HG03439 (cell line): ENCODE results near the gene RASSF7.
"Not testable (repeated sequence)": the region's sequence is repeated elsewhere in the genome, so short reads cannot be mapped to it uniquely, and the experiment has no call there.

Experiments
- ATAC-seq: cut with Tn5 transposase; IDR thresholded peaks from one replicate; pipeline ENCODE4 v1.9.1; 2021; ENCODE audit warnings: mild to moderate bottlenecking, moderate library complexity; ENCODE audit not compliant: unreplicated experiment

Gene RASSF7

GRCh38 chr11:565921-566509 lies 5.2 kb downstream of the RASSF7 start:
- no peak for ATAC-seq

- ATAC-seq = no peak
Measured at GRCh38 chr11:567011-567628, 6.3 kb downstream of the RASSF7 start.

- ATAC-seq = no peak
Measured at GRCh38 chr11:567629-568292, 7.0 kb downstream of the RASSF7 start.

GRCh38 chr11:568306-569157 lies 7.8 kb downstream of the RASSF7 start:
- ATAC-seq = peak; percentile 77

- ATAC-seq = no peak
Measured at GRCh38 chr11:569158-569885, 8.6 kb downstream of the RASSF7 start.

- no peak for ATAC-seq
Measured at GRCh38 chr11:571802-572185, 11.0 kb downstream of the RASSF7 start.

- no peak for ATAC-seq
Measured at GRCh38 chr11:573146-573759, 12.5 kb downstream of the RASSF7 start.

GRCh38 chr11:574031-574570 lies 13.3 kb downstream of the RASSF7 start:
- ATAC-seq = not testable (repeated sequence)

- no peak for ATAC-seq
Measured at GRCh38 chr11:574632-575312, 14.0 kb downstream of the RASSF7 start.

- peak; percentile 34 for ATAC-seq
Measured at GRCh38 chr11:575313-575995, 14.7 kb downstream of the RASSF7 start.

GRCh38 chr11:575996-576768 lies 15.4 kb downstream of the RASSF7 start, which contains the start of gene PHRF1:
PHRF1 (plus strand) TSS chr11:576470; CDS start chr11:581513, 5,043 bp downstream.
- peak; percentile 79 for ATAC-seq

- no peak for ATAC-seq
Measured at GRCh38 chr11:576811-577610, 16.2 kb downstream of the RASSF7 start.

GRCh38 chr11:577611-577894 lies 16.8 kb downstream of the RASSF7 start:
- no peak for ATAC-seq

- ATAC-seq = no peak
Measured at GRCh38 chr11:578276-579035, 17.7 kb downstream of the RASSF7 start.

- ATAC-seq = no peak
Measured at GRCh38 chr11:579830-580601, 19.2 kb downstream of the RASSF7 start.

GRCh38 chr11:581342-581741 lies 20.6 kb downstream of the RASSF7 start:
- ATAC-seq = no peak
